ENCODE data around the gene SMIM28.

The SMIM28 gene

DNA sequence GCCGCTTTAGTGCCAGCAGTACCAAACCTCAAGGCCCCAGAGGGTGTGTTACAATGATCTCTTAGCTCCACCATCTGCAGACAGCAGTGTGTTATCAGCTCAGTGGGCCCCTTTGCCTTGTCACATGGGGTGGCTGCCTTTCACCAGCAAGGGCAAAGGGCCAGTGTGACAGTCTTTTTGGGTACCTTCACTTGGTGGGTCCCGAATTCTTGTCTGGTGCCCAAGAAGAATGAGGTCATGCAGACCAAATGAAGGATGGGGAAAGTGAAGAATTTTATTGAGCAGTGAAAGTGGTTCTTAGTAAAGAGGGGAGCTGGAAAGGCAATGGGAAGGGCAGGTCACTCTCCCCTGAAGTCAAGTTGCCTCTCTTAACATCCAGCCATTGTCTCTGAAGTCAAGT is 2.9 kb upstream of the SMIM28 start:
- DNase-seq: no peak

DNA sequence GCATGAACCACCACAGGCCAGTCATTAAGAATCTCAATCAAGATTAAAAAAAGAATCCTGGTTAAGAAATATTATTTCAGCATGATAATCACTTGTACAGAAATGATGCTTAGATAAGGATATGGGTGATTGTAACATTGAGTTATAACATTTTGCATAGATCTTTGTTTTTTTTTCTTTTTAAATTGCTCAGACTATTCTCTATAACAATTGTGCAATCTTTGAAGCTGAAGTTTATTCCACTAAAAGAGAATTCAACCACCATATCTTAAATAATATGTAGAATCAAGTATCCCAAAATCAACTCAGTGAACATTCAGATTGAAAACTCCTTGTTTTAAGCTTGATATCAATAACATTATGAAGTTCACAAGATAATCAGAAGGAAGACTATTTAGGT is 663 bp upstream of the SMIM28 start:
- DNase-seq: no peak

DNA sequence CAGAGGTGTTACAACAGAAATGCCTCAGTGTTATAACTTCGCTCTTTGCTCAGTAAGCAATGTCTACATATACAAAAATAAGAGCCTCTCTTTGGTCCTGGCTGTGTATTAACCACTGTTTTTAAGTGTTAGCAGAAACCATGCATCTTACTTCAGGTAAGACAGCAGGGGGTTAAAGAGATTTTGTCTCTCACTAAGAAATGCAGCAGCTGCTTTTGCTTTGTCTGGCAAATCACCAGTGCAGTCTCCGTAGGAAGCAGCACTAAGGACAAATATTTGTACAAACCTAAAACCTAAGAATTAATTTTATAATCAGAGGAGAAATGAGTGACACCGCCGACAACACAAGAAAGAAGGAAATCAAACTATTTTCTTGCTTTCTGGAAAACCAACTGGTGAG is 758 bp downstream of the SMIM28 start:
- DNase-seq: no peak

DNA sequence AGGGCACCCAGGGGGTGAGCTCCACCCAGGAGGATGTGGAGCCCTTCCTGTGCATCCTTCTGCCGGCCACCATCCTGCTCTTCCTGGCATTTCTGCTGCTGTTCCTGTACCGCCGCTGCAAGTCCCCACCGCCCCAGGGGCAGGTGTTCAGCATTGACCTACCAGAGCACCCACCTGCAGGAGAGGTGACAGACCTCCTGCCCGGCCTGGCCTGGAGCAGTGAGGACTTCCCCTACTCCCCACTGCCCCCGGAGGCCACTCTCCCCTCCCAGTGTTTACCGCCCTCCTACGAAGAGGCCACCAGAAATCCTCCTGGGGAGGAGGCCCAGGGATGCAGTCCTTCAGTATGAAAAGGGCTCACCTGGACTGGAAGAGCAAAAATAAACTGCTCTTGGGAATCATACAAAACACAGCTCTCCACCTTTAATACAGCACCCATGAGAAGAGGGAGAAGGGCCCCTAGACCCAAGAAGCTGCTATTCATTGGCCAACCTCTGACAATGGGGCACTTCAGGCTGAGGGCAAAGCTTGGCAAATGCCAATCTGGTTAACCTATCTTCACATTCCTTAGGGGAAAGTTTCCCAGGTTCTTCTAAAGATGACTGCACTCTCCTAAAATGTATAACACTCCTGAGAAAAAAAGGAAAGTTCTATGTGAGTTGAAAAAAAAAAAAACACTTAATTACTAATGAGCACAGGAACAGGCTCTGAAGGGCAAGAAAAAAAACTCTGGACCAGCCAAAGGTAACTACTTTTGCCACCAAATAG is 5.0 kb downstream of the SMIM28 start:
- DNase-seq: no peak

DNA sequence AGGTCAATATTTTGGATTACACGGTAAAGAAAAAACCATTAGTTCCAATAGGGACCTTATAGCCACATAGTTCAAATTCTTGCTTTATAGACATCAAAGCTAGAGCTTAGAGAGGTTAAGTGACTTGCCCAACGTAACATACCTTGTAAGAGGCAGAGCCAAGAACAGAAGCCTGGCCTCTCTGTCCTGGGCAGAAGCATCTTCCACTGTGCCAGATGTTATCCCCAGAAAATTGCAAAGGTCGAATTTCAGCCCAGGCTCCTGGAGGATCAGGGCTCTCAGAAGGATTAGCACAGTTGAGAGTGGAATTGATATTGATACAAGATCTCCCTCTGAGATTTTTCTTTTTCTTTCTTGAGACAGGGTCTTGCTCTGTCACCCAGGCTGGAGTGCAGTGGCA is 6.1 kb downstream of the SMIM28 start:
- DNase-seq: no peak

DNA sequence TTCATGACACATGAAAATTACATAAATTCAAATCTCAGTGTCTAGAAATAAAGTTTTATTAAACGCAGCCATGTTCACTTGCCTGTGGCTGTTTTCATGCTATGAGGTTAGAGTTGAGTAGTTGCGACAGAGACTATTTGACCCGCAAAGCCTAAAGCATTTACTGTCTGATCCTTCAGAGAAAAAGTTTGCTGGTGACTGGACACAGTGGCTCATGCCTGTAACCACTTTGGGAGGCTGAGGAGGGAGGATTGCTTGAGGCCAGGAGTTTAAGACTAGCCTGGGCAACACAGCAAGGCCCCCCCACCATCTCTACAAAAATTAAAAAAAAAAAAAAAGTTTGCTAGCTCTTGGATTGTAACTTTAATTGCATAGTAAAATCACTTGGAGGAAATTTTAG is 9.2 kb downstream of the SMIM28 start:
- no peak for DNase-seq

DNA sequence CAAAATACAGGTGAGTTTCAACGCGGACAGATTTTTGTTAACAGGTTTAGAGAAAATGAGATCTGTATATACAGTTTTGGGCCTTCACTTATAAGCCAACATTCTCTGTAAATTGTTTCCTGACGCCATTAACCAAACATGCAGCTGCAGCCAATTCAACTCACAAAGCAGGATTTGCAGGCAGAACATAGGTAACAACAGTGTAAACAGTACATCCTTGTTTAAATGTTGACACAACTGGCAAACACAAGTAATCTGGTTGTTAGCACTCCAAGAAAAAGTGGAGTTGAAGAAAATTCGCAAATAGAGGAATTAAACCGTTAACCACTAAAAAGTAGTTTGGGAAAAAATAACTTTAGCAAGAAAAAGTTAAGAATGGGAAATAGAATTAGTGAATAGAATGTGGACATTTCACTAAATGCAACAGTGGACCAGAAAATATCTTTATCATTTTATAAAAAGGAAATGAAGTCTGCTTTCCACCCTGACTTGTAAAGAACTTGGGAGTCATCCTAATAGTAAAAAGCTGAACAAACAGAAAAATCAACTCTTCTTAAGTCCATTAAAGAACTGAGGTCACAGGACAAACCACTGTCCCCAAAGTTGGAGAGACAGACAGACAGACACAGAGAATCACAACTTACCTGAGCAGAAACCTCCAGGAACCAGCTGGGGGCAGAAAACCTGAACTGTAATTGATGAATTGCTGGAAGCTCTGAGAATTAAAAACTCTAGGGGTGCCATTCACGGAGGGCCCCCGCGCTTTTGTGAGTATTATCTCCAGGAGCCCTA is 10.1 kb downstream of the SMIM28 start:
- no peak for DNase-seq

DNA sequence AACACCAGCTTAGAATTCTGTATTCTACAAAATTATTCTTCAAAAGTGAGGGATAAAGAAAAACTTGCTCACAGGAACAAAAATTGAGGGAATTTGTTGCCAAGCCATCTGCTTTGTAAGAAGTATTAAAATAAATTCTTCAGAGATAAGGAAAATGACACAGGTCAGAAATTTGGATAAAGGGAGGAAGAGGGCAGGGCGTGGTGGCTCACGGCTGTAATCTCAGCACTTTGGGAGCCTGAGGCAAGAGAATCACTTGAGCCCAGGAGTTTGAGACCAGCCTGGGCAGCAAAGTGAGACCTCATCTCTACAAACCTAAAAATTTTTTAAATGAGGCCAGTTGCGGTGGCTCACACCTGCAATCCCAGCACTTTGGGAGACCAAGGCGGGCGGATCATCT is 11.8 kb downstream of the SMIM28 start:
- no peak for DNase-seq

DNA sequence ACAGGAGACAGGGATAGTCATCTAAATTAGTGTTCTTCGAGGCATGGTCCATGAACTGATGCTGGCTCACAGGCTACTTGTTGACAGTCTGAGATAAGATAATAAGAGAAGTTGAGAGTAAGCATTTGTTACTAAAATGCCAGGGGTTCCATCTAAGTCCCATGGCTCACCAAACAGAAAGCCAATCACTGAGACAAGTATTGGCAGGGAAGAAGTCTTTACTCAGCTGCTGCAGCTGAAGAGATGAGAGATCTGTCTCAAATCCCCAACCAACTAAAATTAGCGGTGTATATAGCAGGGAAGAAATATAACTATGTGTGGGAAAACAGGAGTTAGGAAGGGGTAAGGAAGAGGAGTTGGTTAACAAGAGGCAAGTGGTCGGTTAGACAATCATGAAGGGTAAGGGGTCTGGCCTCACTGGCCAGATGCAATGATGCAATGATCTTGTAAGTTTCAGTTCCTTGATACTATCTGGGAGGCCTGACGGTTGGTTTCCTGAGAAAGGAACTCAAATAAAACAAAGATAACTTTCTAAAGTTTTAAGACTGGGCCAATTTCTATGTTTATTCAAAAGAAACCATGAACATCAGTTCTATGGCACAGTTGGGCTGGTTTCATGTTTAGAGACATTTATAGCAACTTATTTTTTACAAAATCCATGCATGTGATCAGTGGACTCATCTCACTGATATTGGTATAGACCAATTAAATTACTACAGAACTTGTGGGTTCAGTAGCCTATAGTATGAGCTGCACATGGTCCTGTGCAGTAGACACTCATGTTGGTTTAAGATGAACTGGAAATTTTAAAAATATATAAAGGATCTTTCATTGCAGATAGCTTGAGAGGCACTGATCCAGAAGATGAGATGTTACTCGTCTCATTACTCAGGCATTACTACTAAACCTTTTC is 16.4 kb downstream of the SMIM28 start:
- no peak for DNase-seq

DNA sequence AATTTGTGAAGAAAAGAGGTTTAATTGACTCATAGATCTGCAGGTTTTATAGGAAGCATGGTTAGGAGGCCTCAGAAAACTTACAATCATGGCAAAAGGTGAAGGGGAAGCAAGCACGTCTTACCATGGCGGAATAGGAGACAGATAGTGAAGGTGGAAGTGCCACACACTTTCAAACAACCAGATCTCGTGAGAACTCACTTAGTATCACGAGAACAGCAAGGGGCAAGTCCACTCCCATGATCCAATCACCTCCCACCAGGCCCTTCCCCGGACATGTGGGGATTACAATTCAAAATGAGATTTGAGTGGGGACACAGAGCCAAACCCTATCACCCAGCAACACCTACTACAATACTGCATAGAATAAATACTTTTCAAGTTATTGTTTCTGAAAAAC is 19.0 kb downstream of the SMIM28 start:
- DNase-seq: no peak

DNA sequence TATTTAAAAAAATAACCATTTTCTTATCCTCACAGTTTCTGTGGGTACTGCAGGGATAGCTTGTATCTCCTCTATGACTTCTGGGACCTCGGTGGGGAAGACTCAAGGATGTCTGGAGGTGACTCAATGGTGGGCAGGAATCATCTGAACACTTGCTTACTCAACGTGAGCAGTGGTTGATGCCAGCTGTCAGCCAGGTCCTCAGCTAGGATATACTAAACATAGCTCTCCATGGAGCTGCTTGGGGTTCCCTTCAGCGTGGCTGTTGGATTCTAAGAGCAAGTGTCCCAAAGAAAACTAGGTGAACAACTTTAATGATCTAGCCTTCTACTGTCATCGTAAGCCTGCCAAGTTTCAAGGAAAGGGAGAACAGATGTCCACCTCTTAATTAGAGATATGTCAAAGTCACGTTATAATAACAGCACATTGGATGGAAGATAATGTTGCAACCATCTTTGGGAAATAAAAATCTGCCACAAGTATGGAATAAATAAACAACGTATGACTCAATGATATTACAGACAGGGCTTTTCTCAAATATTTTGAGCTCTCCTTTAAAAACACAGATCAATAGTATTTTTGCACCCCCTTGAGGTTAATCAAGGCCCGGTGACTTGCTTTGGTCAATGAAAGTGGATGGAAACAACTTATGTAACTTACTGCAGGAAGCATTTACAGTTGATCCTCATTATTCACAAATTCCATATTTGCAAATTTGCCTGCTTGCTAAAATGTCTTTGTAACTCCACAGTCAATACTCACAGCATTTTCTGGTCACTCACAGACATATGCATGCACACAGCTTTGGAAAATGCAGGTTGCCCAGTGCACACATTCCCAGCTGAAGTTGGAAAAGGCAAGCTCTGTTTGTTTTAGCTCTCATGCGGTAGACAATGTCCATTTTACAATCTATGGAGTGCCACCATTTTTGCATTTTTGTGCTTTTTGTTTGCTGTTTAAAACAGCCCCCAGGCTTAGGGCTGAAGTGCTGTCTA is 19.7 kb downstream of the SMIM28 start:
- DNase-seq: no peak

DNA sequence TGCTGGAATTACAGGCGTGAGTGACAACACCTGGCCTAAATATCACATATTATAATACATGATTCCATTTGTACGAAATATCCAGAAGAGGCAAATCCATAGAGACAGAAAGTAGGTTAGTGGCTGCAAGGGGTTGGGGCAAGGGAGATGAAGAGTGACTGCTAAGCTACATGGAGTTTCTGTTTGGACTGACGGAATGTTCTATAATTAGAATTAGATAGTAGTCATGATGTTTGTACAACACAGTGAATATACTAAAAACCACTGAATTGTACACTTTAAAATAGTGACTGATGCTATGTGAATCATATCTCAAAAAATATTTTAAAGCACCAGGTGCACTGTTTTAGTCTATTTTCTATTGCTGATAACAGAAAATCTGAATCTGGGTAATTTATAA is 22.6 kb downstream of the SMIM28 start:
- no peak for DNase-seq

DNA sequence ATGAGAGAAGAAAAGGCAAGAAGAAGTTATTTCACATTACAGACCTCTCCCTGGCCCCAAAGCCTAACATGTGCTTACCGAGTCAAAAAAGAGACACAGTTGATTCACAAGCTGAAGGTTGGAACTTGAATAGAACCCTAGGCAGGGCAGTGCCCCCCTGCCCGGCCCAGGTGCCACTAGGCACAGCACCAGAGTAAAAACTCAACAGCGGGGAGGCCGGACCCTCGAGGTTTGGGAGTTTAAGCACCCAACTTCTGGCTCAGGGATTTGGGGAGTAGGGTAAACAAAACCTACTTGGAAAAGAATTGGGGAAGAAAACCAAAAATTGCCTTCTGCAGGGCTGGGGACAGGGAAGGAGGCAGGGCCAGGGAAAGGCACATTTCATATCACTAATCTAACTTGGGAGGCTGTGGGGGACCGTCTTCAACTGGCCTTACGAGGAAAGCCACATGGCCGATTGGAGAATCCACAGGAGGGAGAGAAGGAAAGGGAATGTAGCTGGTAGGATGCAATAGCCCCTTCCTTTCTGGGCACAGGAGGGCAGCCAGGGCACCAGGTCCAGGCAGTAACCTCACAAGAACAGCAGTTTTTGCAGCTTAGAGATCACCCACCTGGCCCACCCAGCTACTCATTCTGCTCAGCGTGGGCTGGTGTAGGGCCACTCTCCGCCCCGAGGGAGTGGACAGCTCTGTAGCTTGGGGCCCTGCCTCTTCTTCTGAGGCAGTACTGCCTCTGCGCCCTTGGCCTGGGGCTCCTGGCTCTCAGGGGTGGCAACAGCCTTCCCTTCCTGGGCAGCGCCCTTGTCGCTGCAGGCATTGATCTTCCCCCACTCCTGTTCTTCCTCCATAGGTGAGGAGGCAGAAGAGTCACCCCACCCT is 24.5 kb downstream of the SMIM28 start:
- no peak for DNase-seq

DNA sequence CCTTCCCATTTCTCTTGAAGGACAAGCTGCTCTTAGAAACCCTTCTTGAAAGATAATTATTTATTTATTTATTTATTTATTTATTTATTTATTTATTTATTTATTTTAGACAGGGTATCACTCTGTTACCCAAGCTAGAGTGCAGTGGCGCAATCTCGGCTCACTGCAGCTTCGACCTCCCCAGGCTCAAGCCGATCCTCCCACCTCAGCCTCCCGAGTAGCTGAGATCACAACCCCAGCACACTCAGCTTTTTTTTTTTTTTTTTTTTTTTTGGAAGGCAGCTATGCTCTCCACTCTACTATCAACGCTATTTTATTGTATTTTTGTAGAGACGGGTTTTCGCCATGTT is 25.1 kb downstream of the SMIM28 start:
- no peak for DNase-seq

DNA sequence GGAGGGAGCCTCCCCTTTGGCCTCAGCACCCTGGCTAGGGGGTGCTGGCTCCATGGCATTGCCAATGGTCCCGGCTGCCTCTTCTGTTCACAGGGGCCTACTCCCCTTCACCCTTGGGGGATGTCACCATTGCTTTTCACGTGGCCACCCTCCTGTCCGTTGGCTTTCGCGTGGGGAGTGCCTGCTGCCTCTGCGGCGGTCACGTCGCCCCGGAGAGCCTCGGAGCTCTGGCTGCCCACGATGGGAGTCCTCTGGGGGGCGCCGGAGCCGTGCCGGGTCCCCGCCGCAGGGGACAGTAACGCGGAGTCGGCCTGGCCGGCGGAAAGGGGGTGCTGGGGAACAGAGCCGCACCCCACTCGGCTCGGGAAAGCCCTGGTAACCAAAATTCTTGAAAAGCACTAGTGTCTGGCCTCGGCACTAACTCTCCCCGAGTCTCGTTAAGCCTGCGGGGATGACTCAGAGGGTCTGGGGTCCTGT is 25.7 kb downstream of the SMIM28 start:
- DNase-seq: peak; percentile 17

DNA sequence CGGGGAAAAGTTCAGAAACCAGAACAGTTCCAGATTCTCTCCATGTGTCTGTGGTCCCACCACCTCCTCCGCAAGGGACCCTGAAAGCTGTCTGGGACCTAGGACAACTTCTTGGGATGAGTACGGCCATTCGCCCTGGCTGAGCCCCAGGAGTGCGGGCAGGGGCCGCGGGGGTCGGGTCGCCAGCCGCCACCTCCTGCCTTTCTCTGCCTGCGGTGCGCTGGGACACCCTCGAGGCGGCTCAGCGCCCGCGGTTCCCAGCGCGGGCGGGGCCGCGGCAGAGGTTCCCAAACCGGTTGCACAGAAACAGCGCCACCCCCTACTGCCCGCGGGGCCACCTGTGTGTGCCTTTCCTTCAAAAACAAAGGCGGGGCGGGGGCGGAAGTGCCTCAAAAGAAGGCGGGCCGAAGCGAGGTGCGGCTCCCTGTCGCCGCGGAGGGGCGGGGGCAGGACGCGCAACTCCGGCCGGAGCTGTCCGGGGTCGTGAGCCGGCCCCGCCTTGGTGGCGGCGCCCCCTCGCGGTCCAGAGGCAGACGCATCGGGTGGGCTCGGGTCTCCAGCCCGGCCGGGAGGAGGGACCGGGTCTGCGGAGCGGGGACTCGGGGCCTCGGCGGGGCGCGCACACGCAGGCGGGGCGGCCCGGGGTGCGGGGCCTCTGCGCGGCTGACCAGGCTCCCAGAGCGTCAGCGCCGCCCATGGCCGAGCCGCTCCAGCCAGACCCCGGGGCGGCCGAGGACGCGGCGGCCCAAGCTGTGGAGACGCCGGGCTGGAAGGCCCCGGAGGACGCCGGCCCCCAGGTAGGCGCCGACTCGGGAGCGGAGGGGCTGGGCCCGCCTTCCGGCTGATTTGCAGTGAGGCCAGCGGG is 26.3 kb downstream of the SMIM28 start, which contains the start of gene HEBP2:
Gene HEBP2 (plus strand): TSS at position 423 of the 865 bp plus-strand sequence. CDS start 273 bp downstream, at position 696.
- peak; percentile 92 for DNase-seq

DNA sequence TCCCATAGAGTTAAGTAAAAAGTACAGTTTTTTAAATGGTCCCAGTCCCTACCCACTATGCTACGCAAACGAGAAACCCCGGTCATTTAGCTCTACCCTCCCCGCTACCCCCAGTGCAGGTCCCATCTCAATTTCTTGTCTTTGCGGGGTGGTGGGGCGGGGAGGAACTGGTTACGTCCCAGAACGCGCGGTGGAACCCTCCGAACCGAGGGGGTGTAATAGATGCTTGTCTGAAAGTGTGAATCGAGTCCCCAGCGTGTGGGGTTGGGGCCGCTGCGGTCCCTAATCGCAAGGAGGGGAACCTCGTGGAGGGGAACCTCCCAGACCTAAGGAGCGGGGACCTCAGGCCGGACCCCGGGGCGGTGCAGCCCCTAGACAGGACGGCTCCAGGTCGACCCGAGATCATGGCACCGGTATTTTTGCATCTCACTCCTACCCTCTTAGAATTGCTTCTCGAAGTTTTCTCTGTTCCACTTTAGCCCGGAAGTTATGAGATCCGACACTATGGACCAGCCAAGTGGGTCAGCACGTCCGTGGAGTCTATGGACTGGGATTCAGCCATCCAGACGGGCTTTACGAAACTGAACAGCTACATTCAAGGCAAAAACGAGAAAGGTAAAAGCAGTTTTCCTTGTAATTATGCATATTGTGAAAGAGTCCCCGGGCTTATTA is 27.1 kb downstream of the SMIM28 start:
- no peak for DNase-seq

DNA sequence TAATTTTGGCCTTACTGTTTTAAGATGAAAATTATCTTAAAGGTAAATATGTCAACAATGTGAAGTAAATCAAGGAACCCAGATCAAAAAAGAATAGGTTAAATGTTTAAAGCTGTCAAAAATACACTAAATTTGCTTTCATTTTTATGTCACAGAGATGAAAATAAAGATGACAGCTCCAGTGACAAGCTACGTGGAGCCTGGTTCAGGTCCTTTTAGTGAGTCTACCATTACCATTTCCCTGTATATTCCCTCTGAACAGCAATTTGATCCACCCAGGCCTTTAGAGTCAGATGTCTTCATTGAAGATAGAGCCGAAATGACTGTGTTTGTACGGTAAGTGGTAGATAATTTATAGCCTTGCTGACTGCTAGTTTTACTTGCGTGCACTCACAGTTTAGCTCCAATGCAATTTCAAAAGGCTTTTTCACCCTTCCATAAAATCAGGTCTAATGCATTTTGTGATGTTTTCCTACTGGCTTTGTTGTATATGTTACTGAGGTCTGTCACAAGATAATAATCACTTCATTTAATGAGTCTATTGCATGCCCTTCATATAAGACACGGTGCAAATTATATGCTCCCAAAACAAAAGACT is 28.2 kb downstream of the SMIM28 start:
- no peak for DNase-seq

DNA sequence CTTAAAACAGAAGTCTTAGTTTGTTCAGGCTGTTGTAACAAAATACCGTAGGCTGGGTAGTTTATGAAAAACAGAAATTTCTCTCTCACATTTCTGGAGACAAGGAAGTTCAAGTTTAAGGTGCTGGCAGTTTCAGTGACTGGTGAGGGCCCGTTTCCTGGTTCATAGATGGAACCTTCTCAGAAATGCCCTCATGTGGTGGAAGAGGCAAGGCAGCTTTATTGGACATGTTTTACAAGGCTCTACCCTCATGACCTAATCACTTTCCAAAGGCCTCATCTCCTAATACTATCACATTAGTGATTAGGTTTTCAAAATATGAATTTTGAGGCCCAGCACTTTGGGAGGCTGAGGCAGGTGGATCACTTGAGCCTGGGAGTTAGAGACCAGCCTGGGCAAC is 28.7 kb downstream of the SMIM28 start:
- no peak for DNase-seq

Measured in stimulated activated CD4-positive, alpha-beta T cell treated with anti-CD3 and anti-CD28 coated beads, Interleukin-12 subunit alpha, Interleukin-12 subunit beta, amount 100 ng/mL, for 4 hours (primary cell).